ENCODE measurements around the gene SEPTIN5.

SEPTIN5 gene

DNA sequence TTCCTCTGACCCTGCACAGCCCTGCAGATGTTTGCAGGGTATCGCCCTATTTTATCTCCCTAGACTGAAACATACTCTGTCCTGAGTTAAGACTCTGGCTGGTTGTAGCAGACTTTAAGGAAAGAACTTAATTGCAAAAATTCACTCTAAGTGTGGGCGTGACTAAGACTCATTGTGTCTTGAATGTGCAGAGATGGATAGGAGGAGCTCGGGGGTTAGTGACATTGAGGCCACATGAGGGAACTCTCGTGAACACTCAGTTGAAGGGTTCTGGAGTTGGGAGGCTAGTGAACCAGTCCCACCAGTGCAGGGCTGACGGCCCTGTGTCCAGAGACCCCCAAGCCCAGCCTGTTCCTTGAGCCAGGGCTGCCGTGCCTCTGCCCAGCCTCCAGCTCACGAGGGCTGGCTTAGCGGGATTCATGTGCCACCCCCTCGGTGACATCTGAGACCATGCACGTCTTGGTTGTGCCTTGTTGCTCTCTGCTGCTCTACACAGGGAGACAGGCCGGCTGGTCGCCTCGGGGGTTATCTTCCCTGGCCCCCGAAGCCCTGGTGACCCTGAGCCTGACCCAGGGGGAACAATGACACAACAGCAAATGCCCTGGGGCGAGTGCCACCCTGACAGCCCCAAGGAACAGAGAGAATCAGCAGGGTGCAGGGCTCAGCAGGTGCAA lies 34.8 kb downstream of the SEPTIN5 start:
- TF ChIP-seq CTCF (IDR thresholded peaks at IDR 0.05; ENCODE audit: unreplicated experiment in 3 of 3): no peak
- Mint-ChIP-seq H3K4me3 (peak overlapping the region in 1 of 3 experiments; percentile 12), H3K9me3 (no peaks in the 10 kb centered on the region)

DNA sequence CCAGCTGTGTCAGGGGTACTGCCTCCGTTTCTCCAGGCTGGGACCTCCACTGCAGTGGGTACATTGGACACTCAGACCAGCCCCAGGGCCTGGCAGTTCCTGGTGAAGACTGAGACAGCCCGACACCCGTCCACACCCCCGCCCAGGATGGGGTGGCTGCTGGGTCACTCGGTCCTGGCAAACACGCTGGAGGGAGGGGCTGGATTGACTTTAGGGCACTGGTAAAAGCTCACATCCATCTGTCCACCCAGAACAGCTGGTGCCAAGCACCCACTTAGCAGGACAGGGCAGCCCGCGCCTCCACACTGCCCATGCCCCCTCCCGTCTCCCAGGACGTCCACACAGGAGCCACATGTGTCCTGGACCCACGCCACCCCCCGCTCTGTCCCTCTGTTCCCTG lies 35.6 kb downstream of the SEPTIN5 start:
- Mint-ChIP-seq H3K4me3 (no peak overlapping the region), H3K9me3 (no peaks in the 10 kb centered on the region), H3K4me1 (peaks cover 21% of the 10 kb centered on the region), H3K27ac (no peak overlapping the region), H3K36me3 (ENCODE audit: low read depth) (no peaks in the 10 kb centered on the region), H3K27me3 (ENCODE audit: low read depth) (peaks cover 60% of the 10 kb centered on the region)
- TF ChIP-seq CTCF (IDR thresholded peaks at IDR 0.05; ENCODE audit: unreplicated experiment in 3 of 3): no peak

More for the DNA sequence above, 34.8 kb downstream of the SEPTIN5 start:
- H3K36me3 Mint-ChIP-seq (ENCODE audit: low read depth): no peaks in the 10 kb centered on the region
- peak overlapping the region in 1 of 3 experiments; percentile 7 for H3K27ac Mint-ChIP-seq
- H3K27me3 Mint-ChIP-seq (ENCODE audit: low read depth): peaks cover 53% of the 10 kb centered on the region
- H3K4me1 Mint-ChIP-seq: peaks cover 29% of the 10 kb centered on the region

GRCh38 chr22:19750507-19751490 lies 36.5 kb downstream of the SEPTIN5 start:
- TF ChIP-seq CTCF (IDR thresholded peaks at IDR 0.05; ENCODE audit: unreplicated experiment in 3 of 3): no peak
- Mint-ChIP-seq H3K4me3 (no peak overlapping the region), H3K9me3 (no peaks in the 10 kb centered on the region), H3K27ac (peak overlapping the region in 1 of 3 experiments; percentile 75), H3K27me3 (ENCODE audit: low read depth) (peaks cover 67% of the 10 kb centered on the region), H3K4me1 (peaks cover 19% of the 10 kb centered on the region), H3K36me3 (ENCODE audit: low read depth) (no peaks in the 10 kb centered on the region)

DNA sequence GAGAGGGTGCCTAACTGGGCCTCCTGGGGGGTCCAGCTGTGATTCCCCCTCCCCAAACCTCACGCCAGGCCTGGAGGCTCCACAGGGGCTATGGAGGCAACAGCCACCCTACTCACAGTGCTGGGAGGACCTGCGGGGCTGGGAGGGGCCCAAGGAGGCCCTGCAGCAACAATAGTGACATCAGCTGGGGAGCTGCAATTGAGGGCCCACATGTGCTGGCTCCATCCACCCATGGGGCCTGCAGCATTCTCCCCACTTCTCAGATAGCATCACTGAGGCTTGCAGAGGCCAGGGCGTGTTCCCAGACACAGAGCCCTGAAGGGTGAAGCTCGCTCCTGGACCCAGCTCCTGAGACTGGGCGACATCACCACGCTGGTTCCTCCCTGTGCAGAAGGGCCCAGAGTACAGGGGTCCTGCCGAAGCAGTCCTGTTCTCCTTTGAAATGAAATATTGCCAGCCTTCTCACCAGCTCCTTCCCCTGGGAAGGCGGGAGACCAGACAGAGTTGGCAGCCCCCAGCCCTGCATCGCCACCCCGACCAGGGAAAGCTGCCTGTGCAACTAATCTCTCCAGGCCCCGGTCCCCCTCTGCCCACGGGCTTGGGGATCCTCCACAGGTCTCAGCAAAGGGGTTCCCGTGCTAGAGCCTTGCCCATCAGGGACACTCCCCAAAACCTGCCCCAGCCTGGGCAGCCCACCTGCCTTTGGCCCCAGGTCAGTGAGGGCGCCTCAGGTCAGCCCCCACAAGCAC lies 37.4 kb downstream of the SEPTIN5 start:
- peaks cover 19% of the 10 kb centered on the region for H3K4me1 Mint-ChIP-seq
- peaks cover 76% of the 10 kb centered on the region for H3K27me3 Mint-ChIP-seq (ENCODE audit: low read depth)
- peak overlapping the region in 1 of 3 experiments; percentile 75 for H3K27ac Mint-ChIP-seq
- H3K9me3 Mint-ChIP-seq: no peaks in the 10 kb centered on the region
- TF ChIP-seq CTCF (IDR thresholded peaks at IDR 0.05; ENCODE audit: unreplicated experiment in 3 of 3): no peak
- H3K4me3 Mint-ChIP-seq: no peak overlapping the region
- no peaks in the 10 kb centered on the region for H3K36me3 Mint-ChIP-seq (ENCODE audit: low read depth)

GRCh38 chr22:19753090-19753842 lies 39.0 kb downstream of the SEPTIN5 start:
- Mint-ChIP-seq H3K4me1 (peaks cover 19% of the 10 kb centered on the region), H3K27ac (no peak overlapping the region), H3K4me3 (no peak overlapping the region), H3K36me3 (ENCODE audit: low read depth) (no peaks in the 10 kb centered on the region), H3K27me3 (ENCODE audit: low read depth) (peaks cover 88% of the 10 kb centered on the region), H3K9me3 (no peaks in the 10 kb centered on the region)
- TF ChIP-seq CTCF (IDR thresholded peaks at IDR 0.05; ENCODE audit: unreplicated experiment in 3 of 3): no peak
